Epithelial cell of prostate (primary cell): Measurements from ENCODE around the gene RHCE.
"Not testable (repeated sequence)": the region's sequence is repeated elsewhere in the genome, so short reads cannot be mapped to it uniquely, and the experiment has no call there.

Experiments
- DNase-seq: peaks from one replicate; pipeline ENCODE4 v3.0.0-alpha.2; 2011; ENCODE audit warnings: low read depth, low spot score
- H3K27ac ChIP-seq: fragments of 450-650 bp; 2 replicates; pipeline ENCODE4 v1.5.1; 2017; ENCODE audit warnings: mild to moderate bottlenecking

RHCE gene

GRCh38 chr1:25420715-25421114 is at the start of gene RHCE:
Gene RHCE, minus strand, starts transcription at chr1:25420825. Its CDS starts 39 bp downstream, at chr1:25420786.
- not testable (repeated sequence) for DNase-seq, H3K27ac ChIP-seq

- no peak for DNase-seq
- H3K27ac ChIP-seq: no peak overlapping the region
Observed at GRCh38 chr1:25469177-25469576, 48.6 kb upstream of the RHCE start.

- no peak overlapping the region for H3K27ac ChIP-seq
- DNase-seq: no peak
Observed at GRCh38 chr1:25468033-25468432, 47.4 kb upstream of the RHCE start.

- H3K27ac ChIP-seq: no peak overlapping the region
- no peak for DNase-seq
Observed at GRCh38 chr1:25467616-25468015, 47.0 kb upstream of the RHCE start.

GRCh38 chr1:25467193-25467592 is 46.6 kb upstream of the RHCE start:
- no peak overlapping the region for H3K27ac ChIP-seq
- DNase-seq: no peak

- no peak overlapping the region for H3K27ac ChIP-seq
- no peak for DNase-seq
Observed at GRCh38 chr1:25462732-25463131, 42.1 kb upstream of the RHCE start.

GRCh38 chr1:25461849-25462248 is 41.2 kb upstream of the RHCE start:
- no peak overlapping the region for H3K27ac ChIP-seq
- DNase-seq: no peak

- H3K27ac ChIP-seq, DNase-seq: not testable (repeated sequence)
Observed at GRCh38 chr1:25460816-25461215, 40.2 kb upstream of the RHCE start.

- DNase-seq: no peak
- H3K27ac ChIP-seq: no peak overlapping the region
Observed at GRCh38 chr1:25460020-25460419, 39.4 kb upstream of the RHCE start.

GRCh38 chr1:25458541-25459298 is 38.1 kb upstream of the RHCE start:
- no peak overlapping the region for H3K27ac ChIP-seq
- no peak for DNase-seq

GRCh38 chr1:25456502-25456901 is 35.9 kb upstream of the RHCE start:
- DNase-seq: no peak
- no peak overlapping the region for H3K27ac ChIP-seq

GRCh38 chr1:25451908-25452307 is 31.3 kb upstream of the RHCE start:
- DNase-seq: no peak
- H3K27ac ChIP-seq: no peak overlapping the region

- DNase-seq: no peak
- H3K27ac ChIP-seq: no peak overlapping the region
Observed at GRCh38 chr1:25450891-25451290, 30.3 kb upstream of the RHCE start.

GRCh38 chr1:25447547-25447946 is 26.9 kb upstream of the RHCE start:
- H3K27ac ChIP-seq: no peak overlapping the region
- no peak for DNase-seq

- no peak for DNase-seq
- no peak overlapping the region for H3K27ac ChIP-seq
Observed at GRCh38 chr1:25445993-25446538, 25.4 kb upstream of the RHCE start.

GRCh38 chr1:25444604-25445003 is 24.0 kb upstream of the RHCE start:
- not testable (repeated sequence) for DNase-seq, H3K27ac ChIP-seq

- peak overlapping the region; percentile 25 for H3K27ac ChIP-seq
- DNase-seq: no peak
Observed at GRCh38 chr1:25443030-25443699, 22.5 kb upstream of the RHCE start.

GRCh38 chr1:25442178-25442577 is 21.6 kb upstream of the RHCE start:
- DNase-seq: no peak
- H3K27ac ChIP-seq: no peak overlapping the region

- DNase-seq: no peak
- H3K27ac ChIP-seq: no peak overlapping the region
Observed at GRCh38 chr1:25439287-25439686, 18.7 kb upstream of the RHCE start.

GRCh38 chr1:25437672-25438071 is 17.0 kb upstream of the RHCE start:
- no peak overlapping the region for H3K27ac ChIP-seq
- no peak for DNase-seq

GRCh38 chr1:25435397-25436108 is 14.9 kb upstream of the RHCE start:
- H3K27ac ChIP-seq: peak overlapping the region; percentile 22
- no peak for DNase-seq
